ENCODE data around the gene CCDC142.

Gene CCDC142

DNA sequence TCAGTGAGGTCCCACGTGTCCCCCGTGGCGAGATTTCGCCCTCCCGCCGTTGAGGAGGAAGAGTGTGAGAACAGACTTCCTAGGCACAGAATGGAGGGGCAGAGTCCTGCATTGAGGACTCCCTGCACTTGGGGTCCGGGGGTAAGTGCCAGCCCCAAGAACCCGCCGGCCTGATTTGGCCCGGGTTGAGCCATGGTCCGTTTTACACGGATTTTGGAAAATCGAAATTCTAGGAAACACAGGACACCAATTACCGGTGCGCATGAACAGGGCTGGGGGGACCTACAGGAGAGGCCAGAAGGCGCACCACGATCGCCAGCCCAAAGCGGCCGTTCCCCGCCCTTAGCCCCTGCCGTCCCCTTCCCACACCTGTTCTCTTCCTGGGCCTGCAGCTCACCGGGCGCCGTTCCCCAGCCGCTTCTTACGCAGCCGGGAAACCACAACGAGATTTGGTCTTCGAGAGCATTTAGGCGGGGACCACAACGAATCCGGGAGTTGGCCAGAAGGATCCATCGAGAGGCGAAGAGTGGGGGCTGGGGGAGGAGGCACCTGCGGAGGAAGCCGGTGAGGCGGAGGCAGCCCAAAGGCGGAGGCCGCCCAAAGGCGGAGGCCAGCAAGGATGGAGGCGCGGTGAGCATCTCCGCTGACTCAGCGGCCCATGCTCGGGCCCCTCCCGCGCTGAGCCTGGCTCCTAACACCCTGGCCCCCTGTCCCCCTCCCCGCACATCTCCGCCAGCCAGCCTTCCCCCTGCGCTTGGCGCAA lies 31.0 kb upstream of the CCDC142 start:
- DNase-seq: no peak

DNA sequence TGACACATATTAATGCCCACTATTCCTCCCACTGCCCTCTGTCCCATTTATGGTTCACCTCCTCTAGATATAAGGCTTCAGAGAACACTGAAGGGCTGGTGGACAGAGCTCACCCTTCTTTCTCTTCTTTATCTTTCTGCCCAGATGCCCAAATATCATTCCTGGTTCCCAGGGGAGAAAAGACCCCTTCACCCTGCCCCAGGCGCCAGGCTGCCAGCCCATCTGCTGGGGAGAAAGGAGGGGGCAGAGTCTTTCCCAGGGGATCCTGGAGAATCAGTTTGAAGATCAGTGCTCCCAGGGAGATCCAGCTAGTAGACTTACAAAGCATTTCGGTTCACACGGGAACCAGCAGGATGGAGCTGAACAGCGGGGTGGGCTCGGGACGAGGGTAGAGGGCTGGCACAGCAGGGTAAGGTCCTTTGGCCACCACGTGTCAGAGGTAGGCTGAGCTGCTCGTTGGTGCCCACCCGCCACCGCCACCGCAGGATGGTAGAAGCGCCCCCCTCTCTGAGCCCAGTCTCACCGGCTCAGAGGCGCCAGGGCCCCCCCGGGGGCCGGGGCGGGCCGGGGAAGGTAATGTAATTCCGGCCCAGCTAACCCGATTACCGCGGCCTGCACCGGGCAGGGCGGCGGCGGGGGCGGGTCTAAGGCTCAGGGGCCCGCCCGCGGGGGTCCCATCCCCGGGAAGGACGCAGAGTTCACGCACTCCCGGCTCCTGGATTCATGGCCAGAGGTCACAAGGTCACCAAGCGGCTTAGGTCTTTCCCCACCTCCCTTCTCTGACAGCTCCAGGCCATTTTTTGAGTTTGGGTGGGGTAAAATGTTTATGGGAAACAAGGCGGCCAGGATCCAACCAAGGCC lies 30.2 kb upstream of the CCDC142 start:
- DNase-seq: no peak

GRCh38 chr2:74511104-74511989 lies 28.5 kb upstream of the CCDC142 start:
- DNase-seq: no peak

DNA sequence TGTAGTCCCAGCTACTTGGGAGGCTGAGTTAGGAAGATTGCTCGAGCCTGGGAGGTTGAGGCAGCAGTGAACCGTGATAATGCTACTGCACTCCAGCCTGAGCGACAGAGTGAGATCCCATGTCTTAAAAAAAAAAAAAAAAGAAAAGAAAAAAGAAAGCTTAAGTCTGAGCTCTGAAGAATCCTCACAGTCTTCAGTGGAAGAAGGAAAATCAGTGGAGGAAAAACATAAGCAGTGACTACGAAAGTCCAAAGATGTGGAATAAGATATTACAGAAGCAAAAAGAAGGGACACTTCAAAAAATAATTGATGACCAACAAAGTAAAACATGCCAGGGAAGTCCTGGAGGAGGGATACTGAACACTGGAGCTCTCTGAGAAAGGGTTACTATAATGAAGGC lies 27.5 kb upstream of the CCDC142 start:
- DNase-seq: no peak

DNA sequence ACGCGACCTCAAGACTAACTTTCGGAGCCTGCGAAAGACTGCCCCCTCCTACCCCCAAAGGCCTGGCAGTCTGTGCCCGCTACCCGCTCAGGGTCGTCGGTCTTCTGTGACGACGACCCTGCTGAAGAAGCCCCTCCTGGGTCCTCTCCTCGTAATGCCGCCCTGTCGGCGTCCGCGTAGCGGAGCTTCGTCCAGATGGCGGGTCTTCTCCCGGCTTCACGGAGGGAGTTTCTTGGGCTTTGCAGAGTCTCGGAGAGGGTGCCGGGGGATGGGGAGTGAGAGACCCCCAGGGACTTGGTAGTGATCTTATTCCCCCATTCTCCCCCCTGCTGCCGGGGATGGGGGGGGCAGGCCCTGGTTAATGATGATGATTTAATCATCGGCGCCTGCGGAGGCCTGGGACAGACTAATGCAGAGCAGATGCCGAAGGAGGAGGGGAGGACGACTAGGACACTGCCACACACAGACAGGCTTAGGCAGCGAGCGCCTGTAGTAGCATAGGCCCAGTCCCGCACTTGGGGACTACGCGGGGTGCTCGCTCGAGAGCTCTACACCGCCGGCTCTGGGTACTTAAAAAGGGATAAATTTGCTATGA lies 25.2 kb upstream of the CCDC142 start:
- no peak for DNase-seq

GRCh38 chr2:74507145-74507925 lies 24.5 kb upstream of the CCDC142 start, which contains the start of gene PCGF1:
Gene PCGF1 (minus strand): TSS chr2:74507695. CDS start chr2:74507668, 27 bp downstream.
- DNase-seq: peak; percentile 91

DNA sequence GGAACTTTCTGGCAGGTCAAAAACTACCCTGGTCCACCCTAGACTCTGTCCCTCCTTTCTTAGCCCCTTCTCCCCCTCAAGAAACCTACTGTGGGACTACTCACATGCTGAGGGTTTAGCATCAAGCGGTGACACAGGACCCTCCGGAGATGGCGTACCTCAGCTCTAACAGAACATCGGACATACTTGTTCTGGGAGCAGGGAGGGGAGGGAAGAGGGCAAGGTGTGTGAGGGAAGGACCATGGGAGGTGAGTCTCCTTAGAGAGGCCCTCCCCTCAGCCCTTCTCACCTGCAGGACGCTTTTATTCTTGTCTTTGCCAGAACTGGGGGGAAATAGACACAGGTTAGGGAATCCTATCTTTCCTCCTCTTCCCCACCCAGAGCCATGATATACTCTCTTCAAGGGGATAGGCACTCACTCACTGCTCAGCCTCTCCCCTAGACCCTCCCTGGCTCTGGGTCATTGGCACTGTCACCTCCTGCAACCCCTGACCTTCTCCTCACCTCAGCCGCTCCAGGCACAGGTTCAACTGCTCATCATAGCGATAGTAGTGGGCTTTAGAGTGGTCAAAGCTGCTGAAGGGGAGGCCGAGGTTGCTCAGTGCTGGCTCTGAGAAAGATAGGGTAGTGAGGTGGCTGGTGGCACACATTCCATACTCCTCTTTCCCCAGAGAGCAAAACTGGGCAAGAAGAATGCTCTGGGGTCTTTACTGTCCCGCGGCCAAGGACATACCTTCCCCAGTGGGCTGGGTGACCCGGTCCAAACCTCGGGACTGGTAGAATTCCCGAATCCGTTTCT lies 22.8 kb upstream of the CCDC142 start:
- no peak for DNase-seq

DNA sequence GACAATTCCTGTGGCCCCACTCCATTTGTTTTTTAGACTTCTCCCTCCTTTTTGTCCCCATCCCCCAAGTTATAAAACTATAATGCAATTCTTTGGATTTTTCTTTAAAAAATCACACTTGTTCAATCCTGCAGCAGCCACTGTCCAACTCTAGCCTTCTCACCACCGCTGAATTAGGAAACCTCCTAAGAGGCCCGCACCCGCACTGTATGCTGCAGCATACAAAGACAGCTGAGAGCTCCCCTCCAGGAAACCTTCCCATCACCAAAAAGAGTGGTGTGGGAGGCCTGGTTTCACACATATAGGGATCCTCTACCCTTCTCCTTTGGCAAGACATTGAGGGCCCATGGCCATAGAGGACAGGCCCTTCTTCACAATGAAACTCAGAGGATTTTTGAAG lies 21.8 kb upstream of the CCDC142 start:
- no peak for DNase-seq

GRCh38 chr2:74503506-74504475 lies 21.0 kb upstream of the CCDC142 start:
- no peak for DNase-seq

DNA sequence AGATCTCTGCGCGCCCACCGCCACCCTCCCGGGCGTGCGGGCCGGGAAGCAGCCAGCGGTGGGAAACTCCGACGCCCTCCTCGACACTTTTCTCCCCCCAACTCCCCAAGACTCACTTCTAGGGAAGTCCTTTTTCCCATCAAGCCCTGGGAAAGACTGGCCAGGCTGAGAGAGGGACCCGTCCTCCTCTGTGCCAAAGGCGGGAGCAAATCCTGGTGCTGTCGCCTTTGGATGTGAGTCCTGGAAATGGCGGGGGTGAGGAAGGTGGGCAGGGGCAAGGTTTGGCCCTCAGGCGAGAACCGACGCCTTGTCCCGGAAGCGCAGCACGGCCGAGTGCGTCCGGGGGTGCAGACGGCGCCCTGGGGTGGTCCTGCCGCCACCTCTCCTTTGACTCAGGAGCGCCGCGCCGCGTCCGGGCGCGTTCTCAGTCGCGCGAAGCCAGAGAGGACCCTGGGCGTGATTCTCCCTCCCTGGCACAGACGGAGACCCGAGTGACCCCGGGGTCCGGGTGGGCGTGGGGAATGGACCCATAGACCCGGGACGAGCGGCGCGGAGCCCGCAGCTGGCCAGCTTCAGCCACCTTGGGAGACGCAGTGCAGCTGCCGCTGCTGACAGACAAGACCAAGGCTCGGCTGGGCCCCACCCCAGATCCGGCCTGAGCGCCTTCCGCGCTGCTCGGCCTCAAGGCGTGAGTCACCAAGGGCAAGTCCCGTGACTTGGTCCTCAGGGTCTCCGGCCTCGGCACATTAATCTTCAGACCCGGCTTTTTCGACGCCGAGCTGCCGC lies 20.1 kb upstream of the CCDC142 start:
- no peak for DNase-seq

DNA sequence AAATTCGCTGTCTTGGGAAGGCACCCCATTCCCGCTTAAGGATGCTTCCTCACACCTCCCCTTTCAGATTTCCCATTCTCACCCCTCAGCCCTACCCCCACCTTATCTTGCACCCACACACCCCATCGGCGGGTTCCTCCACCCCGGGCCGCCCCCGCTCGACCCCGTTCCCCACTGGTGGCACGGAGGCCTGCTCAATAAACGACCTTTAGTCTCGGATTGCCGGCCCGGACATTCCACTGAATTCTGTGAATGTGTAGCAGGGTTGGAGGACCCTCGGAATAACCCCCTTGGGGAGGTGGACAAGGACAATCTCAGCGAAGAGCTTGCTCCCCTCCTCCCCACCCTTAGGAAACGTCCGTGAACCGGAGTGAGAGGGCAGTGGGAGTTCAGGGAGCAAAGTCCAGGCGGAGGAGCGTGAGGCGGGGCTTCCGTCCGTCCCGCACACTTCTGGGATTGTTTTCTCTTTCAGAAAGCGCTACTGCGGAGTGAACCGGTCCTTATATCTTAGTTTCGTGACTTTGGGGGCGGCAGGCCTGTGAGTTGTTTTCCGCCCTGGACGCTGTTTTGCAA lies 19.4 kb upstream of the CCDC142 start:
- no peak for DNase-seq

GRCh38 chr2:74501335-74502071 lies 18.7 kb upstream of the CCDC142 start:
- no peak for DNase-seq

DNA sequence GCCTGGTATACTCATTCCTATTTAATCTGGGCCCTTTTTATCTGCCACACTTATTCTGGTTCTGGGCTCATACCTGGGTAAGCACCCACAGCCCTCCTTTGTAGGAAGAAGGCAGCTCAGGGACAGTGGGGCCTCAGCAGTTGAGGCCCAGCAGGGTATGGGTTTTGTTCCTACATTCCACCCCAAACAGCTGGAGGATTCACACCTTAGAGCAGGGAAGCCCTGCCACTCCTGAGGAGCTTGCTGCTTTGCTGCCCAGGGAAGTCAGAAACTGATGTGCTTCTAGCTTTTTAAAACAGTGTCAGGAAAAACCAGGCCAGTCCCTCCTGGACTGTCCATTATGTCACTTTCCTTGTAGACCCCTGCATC lies 17.8 kb upstream of the CCDC142 start:
- DNase-seq: no peak

DNA sequence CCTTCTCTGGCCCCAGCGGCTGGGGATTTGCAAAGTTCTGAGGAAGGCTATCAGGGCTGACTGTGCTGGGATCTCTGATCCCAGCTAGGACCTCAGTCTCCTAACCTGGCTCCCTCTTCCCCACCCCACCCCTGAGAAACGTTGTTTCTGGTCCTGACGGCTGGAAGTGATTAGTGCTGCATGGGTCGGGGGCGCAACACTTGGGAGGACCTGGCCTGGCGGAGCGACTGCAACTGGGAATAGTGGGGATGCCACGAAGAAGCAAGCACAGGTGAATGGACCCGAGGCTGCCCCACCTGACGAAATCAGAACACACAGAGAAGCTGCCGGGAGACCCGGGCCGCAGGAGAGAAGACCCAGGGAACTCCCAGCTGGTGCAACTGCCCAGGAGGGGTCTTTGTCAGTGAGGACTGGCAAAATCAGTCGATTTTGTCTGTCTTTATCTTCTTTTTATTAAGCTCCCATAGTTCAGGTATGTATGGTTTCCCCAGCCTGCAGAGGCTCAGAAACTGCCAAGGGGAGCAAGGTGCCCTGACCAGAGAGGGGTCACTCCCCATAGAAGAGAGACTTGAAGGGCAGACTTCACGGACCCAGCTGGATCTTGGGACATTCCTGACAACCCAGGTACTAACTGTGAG lies 17.3 kb upstream of the CCDC142 start:
- DNase-seq: no peak

- no peak for DNase-seq
Measured at GRCh38 chr2:74499267-74499939, 16.6 kb upstream of the CCDC142 start, which contains the start of gene LBX2. Gene LBX2 (minus strand): TSS chr2:74499603. CDS start chr2:74499537, 66 bp downstream.

DNA sequence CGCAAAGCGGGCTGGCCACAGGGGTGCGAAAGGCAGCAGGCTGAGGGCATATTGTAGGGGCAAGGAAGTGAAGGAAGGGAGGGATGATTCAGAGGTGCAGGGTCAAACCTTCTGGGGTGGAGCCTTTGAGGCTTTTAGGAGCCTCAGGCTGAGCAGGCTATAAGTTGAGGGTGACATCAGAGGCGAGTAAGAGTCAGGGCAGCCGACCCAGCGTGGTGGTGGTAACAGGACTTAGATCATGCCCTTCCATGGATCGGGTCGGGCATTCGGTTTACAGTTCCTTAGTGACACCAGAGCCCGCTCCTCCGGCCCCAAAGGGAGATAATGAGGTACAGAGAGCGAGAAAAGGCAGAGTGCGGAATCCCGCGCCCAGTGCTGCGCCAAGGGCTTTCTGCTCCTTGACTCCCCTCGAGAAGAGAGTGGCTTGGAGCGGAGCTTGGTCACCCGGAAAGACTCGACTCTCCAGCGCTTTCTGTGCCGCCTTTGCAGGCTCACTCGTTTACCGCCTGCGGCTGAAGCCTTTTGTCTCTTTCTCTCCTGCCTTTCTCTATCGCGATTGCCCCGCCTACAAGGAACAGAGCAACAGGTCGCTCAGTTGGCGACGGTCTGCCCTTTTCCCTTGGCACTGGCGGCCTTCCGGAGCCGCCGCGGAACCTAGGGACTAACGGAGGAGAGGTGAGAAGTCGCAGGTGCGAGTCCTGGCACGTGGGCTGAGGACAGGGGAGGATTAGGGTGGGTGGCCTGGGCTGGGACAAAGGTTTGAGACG lies 15.9 kb upstream of the CCDC142 start:
- no peak for DNase-seq

All from NCI-H1436 treated with DMSO at 0.1 percent for 48 hours (cell line).